Vagina (tissue), 2 donors: ENCODE results near the gene DLEC1. TPM values are rescaled to one million over a fixed set of nuclear protein-coding genes. Genes with fewer than 3 reads are reported as not detected.
A peak's percentile ranks its signal among the peaks of the same experiment; 100 is the strongest.

Experiments
- DNase-seq, 2 donors: peaks; one replicate each; pipeline ENCODE4 v3.0.0-alpha.2; 2017; ENCODE audit errors: extremely low spot score in 2 of 2
- H3K27ac ChIP-seq: fragments of 200-600 bp; sonication (generic); one replicate; pipeline ENCODE4 v1.5.1; 2019
- H3K27me3 ChIP-seq: fragments of 200-600 bp; sonication (generic); one replicate; pipeline ENCODE4 v1.5.1; 2019
- H3K36me3 ChIP-seq, 2 donors: fragments of 200-600 bp; sonication (generic); one replicate each; pipeline ENCODE4 v1.5.1; 2017 to 2019
- H3K4me1 ChIP-seq: fragments of 200-600 bp; sonication (generic); one replicate; pipeline ENCODE4 v1.5.1; 2019
- H3K4me3 ChIP-seq, 2 donors: fragments of 200-600 bp; sonication (generic); 1 replicate in 1 of 2; 2 replicates in 1 of 2; pipeline ENCODE4 v1.5.1; 2016 to 2019
- H3K9me3 ChIP-seq: fragments of 200-600 bp; sonication (generic); one replicate; pipeline ENCODE4 v1.5.1; 2019
- POLR2A ChIP-seq, 2 donors: fragments of 450-650 bp; IDR thresholded peaks; one replicate each; pipeline ENCODE4 v1.6.1; 2017; ENCODE audit warnings: antibody characterized with exemption in 2 of 2, mild to moderate bottlenecking in 2 of 2, moderate library complexity in 2 of 2
- POLR2AphosphoS5 ChIP-seq, 2 donors: sonication (generic); formaldehyde crosslinking; IDR thresholded peaks; one replicate each; pipeline ENCODE4 v1.9.0; 2017; ENCODE audit warnings: antibody characterized with exemption in 2 of 2, mild to moderate bottlenecking in 2 of 2, low read depth in 1 of 2; ENCODE audit not compliant: insufficient read depth in 1 of 2
- intact Hi-C: fragments of 100-400 bp; cut with DNase I; formaldehyde crosslinking; loops from one replicate; pipeline ENCODE4 v1.15.1; 2023
- total RNA-seq: library from RNA; depleted of rRNA; stranded (reverse); fragments of >200 nt; gene quantifications from one replicate; pipeline ENCODE4 v1.2.3, GENCODE V29; 2016
- TF ChIP-seq, protein P1 (sequence below), 3 experiments: fragments of 450-650 bp in 2 of 3; fragments of 200-600 bp in 1 of 3; sonication (generic) in 1 of 3; IDR thresholded peaks; one replicate each; pipeline ENCODE4 v1.5.1; 2017 to 2019; ENCODE audit warnings: antibody characterized with exemption in 3 of 3, mild to moderate bottlenecking in 2 of 3, moderate library complexity in 2 of 3

Gene DLEC1
- total RNA-seq, 1 donor from 2014 or later: 0.25 TPM

DNA sequence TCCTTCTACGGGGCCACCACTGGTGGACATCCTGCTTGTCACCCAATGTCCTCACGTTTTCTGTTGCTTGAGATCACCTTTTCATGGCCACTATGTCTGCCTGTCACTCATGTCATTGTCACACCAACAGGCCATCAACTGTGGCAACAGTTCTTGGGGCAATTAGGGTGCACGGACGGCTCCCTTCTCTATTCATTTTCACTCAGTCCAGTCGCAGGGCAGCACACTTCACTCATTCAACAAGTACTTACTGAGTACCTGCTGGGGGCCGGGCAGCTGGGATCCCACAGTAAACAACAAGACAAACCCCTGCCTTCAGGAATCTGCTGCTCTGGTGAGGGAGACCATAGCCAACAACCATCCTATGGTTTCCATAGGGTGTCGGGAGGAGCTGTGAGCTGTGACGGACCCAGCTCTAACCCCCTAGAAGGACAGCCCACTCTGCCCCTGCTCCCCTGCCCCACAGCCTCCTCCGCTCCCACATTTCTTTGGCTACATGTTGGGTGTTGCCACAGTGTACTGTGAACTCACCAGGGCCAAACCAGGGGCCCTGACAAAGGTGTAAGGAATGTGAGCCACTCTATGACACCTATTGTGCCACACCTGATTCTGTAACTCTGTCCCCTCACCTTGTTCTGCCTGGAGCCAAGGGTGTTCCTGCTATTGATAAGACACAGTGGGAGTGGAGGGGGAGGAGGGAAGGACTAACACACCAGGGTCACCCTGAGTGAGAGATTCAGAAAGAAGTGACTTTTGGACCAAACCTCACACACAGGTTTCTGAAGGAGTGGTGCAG lies 46.5 kb upstream of the DLEC1 start:
- Histone ChIP-seq H3K4me3 (no peak overlapping the region), H3K27ac (no peak overlapping the region), H3K36me3 (no peaks in the 10 kb centered on the region), H3K9me3 (no peaks in the 10 kb centered on the region), H3K27me3 (no peaks in the 10 kb centered on the region), H3K4me1 (peaks cover 26% of the 10 kb centered on the region)
- intact Hi-C loops: no loop called here
- TF ChIP-seq POLR2A (IDR thresholded peaks at IDR 0.05): no peak
- TF ChIP-seq POLR2AphosphoS5 (IDR thresholded peaks at IDR 0.05; ENCODE audit: insufficient read depth in 1 of 2, low read depth in 1 of 2): no peak
- TF ChIP-seq, protein P1, sequence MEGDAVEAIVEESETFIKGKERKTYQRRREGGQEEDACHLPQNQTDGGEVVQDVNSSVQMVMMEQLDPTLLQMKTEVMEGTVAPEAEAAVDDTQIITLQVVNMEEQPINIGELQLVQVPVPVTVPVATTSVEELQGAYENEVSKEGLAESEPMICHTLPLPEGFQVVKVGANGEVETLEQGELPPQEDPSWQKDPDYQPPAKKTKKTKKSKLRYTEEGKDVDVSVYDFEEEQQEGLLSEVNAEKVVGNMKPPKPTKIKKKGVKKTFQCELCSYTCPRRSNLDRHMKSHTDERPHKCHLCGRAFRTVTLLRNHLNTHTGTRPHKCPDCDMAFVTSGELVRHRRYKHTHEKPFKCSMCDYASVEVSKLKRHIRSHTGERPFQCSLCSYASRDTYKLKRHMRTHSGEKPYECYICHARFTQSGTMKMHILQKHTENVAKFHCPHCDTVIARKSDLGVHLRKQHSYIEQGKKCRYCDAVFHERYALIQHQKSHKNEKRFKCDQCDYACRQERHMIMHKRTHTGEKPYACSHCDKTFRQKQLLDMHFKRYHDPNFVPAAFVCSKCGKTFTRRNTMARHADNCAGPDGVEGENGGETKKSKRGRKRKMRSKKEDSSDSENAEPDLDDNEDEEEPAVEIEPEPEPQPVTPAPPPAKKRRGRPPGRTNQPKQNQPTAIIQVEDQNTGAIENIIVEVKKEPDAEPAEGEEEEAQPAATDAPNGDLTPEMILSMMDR (IDR thresholded peaks at IDR 0.05): no peak
- no peak for DNase-seq

- H3K4me3 ChIP-seq: peak overlapping the region in 1 of 2 donors; percentile 69
- no peaks in the 10 kb centered on the region for H3K36me3 ChIP-seq
- H3K27ac ChIP-seq: no peak overlapping the region
- peaks cover 32% of the 10 kb centered on the region for H3K4me1 ChIP-seq
- DNase-seq: no peak
- H3K27me3 ChIP-seq: no peaks in the 10 kb centered on the region
- TF ChIP-seq POLR2AphosphoS5 (IDR thresholded peaks at IDR 0.05; ENCODE audit: insufficient read depth in 1 of 2, low read depth in 1 of 2): no peak
- TF ChIP-seq POLR2A (IDR thresholded peaks at IDR 0.05): no peak
- TF ChIP-seq, protein P1 (IDR thresholded peaks at IDR 0.05): no peak
- intact Hi-C loops: no loop called here
- H3K9me3 ChIP-seq: no peaks in the 10 kb centered on the region
These were observed 45.9 kb upstream of the DLEC1 start for GRCh38 chr3:37993067-37993455.

DNA sequence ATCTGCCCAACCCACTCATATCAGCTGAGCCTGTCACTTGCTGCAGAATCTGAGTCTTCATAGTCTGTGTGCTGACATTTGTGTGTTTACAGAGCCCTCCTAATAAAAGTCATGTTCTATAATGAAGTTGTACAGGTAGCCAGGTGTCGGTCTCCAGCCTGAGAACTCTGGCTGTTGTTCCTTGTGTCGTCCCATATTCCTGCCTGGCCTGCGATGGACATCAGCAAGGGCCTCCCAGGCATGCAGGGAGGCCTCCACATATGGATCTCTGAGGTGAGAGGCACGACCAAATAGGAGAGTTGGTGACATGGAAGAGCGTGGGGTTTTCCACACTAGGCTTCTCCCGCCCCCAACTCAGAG lies 45.6 kb upstream of the DLEC1 start:
- H3K9me3 ChIP-seq: no peaks in the 10 kb centered on the region
- no peak for TF ChIP-seq POLR2AphosphoS5 (IDR thresholded peaks at IDR 0.05; ENCODE audit: insufficient read depth in 1 of 2, low read depth in 1 of 2)
- TF ChIP-seq, protein P1 (IDR thresholded peaks at IDR 0.05): no peak
- no peak for TF ChIP-seq POLR2A (IDR thresholded peaks at IDR 0.05)
- no peaks in the 10 kb centered on the region for H3K27me3 ChIP-seq
- H3K36me3 ChIP-seq: no peaks in the 10 kb centered on the region
- peak overlapping the region; percentile 86 for H3K27ac ChIP-seq
- H3K4me1 ChIP-seq: peaks cover 36% of the 10 kb centered on the region
- H3K4me3 ChIP-seq: peak overlapping the region; percentile 62 to 69
- DNase-seq: no peak
- intact Hi-C loops: no loop called here

GRCh38 chr3:37993820-37994638 lies 45.0 kb upstream of the DLEC1 start:
- Histone ChIP-seq H3K36me3 (no peaks in the 10 kb centered on the region), H3K9me3 (no peaks in the 10 kb centered on the region), H3K27me3 (no peaks in the 10 kb centered on the region), H3K4me1 (peaks cover 39% of the 10 kb centered on the region), H3K27ac (peak overlapping the region; percentile 86), H3K4me3 (peak overlapping the region; percentile 62 to 69)
- no peak for DNase-seq
- TF ChIP-seq POLR2AphosphoS5 (IDR thresholded peaks at IDR 0.05; ENCODE audit: insufficient read depth in 1 of 2, low read depth in 1 of 2) (peak; percentile 53 to 93), POLR2A (IDR thresholded peaks at IDR 0.05) (peak in 1 of 2 donors; percentile 43)
- TF ChIP-seq, protein P1 (IDR thresholded peaks at IDR 0.05): no peak
- intact Hi-C loops: no loop called here
